GM18511 (cell line): ENCODE results near the gene HCFC1R1.
"Not testable (repeated sequence)": the region's sequence is repeated elsewhere in the genome, so short reads cannot be mapped to it uniquely, and the experiment has no call there.

Experiments used
- ATAC-seq: cut with Tn5 transposase; IDR thresholded peaks from one replicate; pipeline ENCODE4 v1.9.1; 2021; ENCODE audit warnings: mild to moderate bottlenecking, moderate library complexity; ENCODE audit not compliant: unreplicated experiment

Gene HCFC1R1

GRCh38 chr16:3057181-3058138, 33.7 kb upstream of the HCFC1R1 start:
- no peak for ATAC-seq

GRCh38 chr16:3056336-3057180, 32.8 kb upstream of the HCFC1R1 start:
- no peak for ATAC-seq

GRCh38 chr16:3055734-3056115, 32.0 kb upstream of the HCFC1R1 start:
- not testable (repeated sequence) for ATAC-seq

GRCh38 chr16:3054965-3055733, 31.4 kb upstream of the HCFC1R1 start:
- no peak for ATAC-seq

GRCh38 chr16:3053330-3053710, 29.6 kb upstream of the HCFC1R1 start:
- ATAC-seq, result not testable (repeated sequence)

- not testable (repeated sequence) for ATAC-seq
Measured at GRCh38 chr16:3052571-3053329, 29.0 kb upstream of the HCFC1R1 start.

- no peak for ATAC-seq
Measured at GRCh38 chr16:3051494-3051893, 27.8 kb upstream of the HCFC1R1 start.

GRCh38 chr16:3051009-3051408, 27.3 kb upstream of the HCFC1R1 start:
- ATAC-seq, result no peak

- no peak for ATAC-seq
Measured at GRCh38 chr16:3050487-3050886, 26.7 kb upstream of the HCFC1R1 start.

GRCh38 chr16:3049921-3050481, 26.3 kb upstream of the HCFC1R1 start:
- no peak for ATAC-seq

- no peak for ATAC-seq
Measured at GRCh38 chr16:3047387-3047720, 23.6 kb upstream of the HCFC1R1 start.

GRCh38 chr16:3046641-3047386, 23.1 kb upstream of the HCFC1R1 start:
- no peak for ATAC-seq

- ATAC-seq, result no peak
Measured at GRCh38 chr16:3045758-3046640, 22.3 kb upstream of the HCFC1R1 start, which contains the start of gene MMP25. MMP25 (plus strand) TSS chr16:3046561; CDS start chr16:3046918, 357 bp downstream.

- no peak for ATAC-seq
Measured at GRCh38 chr16:3044708-3045107, 21.0 kb upstream of the HCFC1R1 start.

GRCh38 chr16:3042376-3042775, 18.6 kb upstream of the HCFC1R1 start:
- ATAC-seq, result no peak

GRCh38 chr16:3038896-3039295, 15.2 kb upstream of the HCFC1R1 start:
- no peak for ATAC-seq

GRCh38 chr16:3038256-3038655, 14.5 kb upstream of the HCFC1R1 start:
- ATAC-seq, result no peak

- no peak for ATAC-seq
Measured at GRCh38 chr16:3036726-3037315, 13.1 kb upstream of the HCFC1R1 start, which contains the start of gene BICDL2. BICDL2 (minus strand) TSS chr16:3036944; CDS start chr16:3035496, 1,448 bp downstream.
